GM23338 (cell line): ENCODE results near the gene RHEX. TPM values are rescaled to one million over a fixed set of nuclear protein-coding genes. Genes with fewer than 3 reads are reported as not detected.
"Not testable (repeated sequence)": the region's sequence is repeated elsewhere in the genome, so short reads cannot be mapped to it uniquely, and the experiment has no call there.

Experiments
- ATAC-seq: fragments of 200-7000 bp; cut with Tn5 transposase; 3 replicates; pipeline ENCODE4 v1.9.1; 2020
- DNase-seq: peaks from one replicate; pipeline ENCODE4 v3.0.0-alpha.2; 2015; ENCODE audit warnings: low spot score
- H2AFZ ChIP-seq: fragments of 200-600 bp; sonication (generic); 2 replicates; pipeline ENCODE4 v1.8.0; 2016; ENCODE audit warnings: antibody characterized with exemption, mild to moderate bottlenecking, moderate library complexity
- H3F3A ChIP-seq: fragments of 200-600 bp; sonication (generic); replicated peaks from 2 replicates; pipeline ENCODE4 v1.8.0; 2017; ENCODE audit warnings: antibody characterized with exemption, mixed run types, low read depth
- H3K27ac ChIP-seq: fragments of 200-600 bp; sonication (generic); 2 replicates; pipeline ENCODE4 v1.6.1; 2016; ENCODE audit warnings: low read depth
- H3K27me3 ChIP-seq: fragments of 200-600 bp; sonication (generic); 2 replicates; pipeline ENCODE4 v1.8.0; 2016; ENCODE audit warnings: mild to moderate bottlenecking, mixed run types, moderate library complexity; ENCODE audit not compliant: insufficient read depth
- H3K36me3 ChIP-seq: fragments of 200-600 bp; sonication (generic); 2 replicates; pipeline ENCODE4 v1.8.0; 2016; ENCODE audit warnings: mild to moderate bottlenecking; ENCODE audit not compliant: insufficient read depth
- H3K4me1 ChIP-seq: fragments of 200-600 bp; sonication (generic); 2 replicates; pipeline ENCODE4 v1.8.0; 2016; ENCODE audit warnings: mild to moderate bottlenecking, moderate library complexity; ENCODE audit not compliant: insufficient read depth
- H3K4me2 ChIP-seq: fragments of 200-600 bp; sonication (generic); 2 replicates; pipeline ENCODE4 v1.7.1; 2017; ENCODE audit warnings: mixed run types
- H3K4me3 ChIP-seq: fragments of 200-600 bp; sonication (generic); 2 replicates; pipeline ENCODE4 v1.6.1; 2016; ENCODE audit warnings: mixed run types
- H3K79me2 ChIP-seq: fragments of 200-600 bp; sonication (generic); replicated peaks from 2 replicates; pipeline ENCODE4 v1.8.0; 2017; ENCODE audit warnings: mild to moderate bottlenecking; ENCODE audit not compliant: insufficient read depth
- H3K9me2 ChIP-seq: fragments of 200-600 bp; sonication (generic); 2 replicates; pipeline ENCODE4 v1.8.0; 2017; ENCODE audit not compliant: insufficient read depth
- H4K20me1 ChIP-seq: fragments of 200-600 bp; sonication (generic); replicated peaks from 2 replicates; pipeline ENCODE4 v1.8.0; 2017; ENCODE audit warnings: mild to moderate bottlenecking; ENCODE audit not compliant: insufficient read depth
- H3K27ac Mint-ChIP-seq: 2 replicates; pipeline ENCODE4 v1.8.0; 2020; ENCODE audit warnings: inconsistent platforms, mild to moderate bottlenecking, moderate library complexity, mixed read lengths
- H3K27me3 Mint-ChIP-seq: 3 replicates; pipeline ENCODE4 v1.8.0; 2022; ENCODE audit warnings: low read depth, mild to moderate bottlenecking, moderate library complexity, mixed read lengths, inconsistent platforms; ENCODE audit not compliant: insufficient read depth, poor library complexity
- H3K36me3 Mint-ChIP-seq: 3 replicates; pipeline ENCODE4 v1.8.0; 2021; ENCODE audit warnings: low read depth, mild to moderate bottlenecking, inconsistent platforms, moderate library complexity, mixed read lengths
- H3K4me1 Mint-ChIP-seq: 3 replicates; pipeline ENCODE4 v1.8.0; 2020; ENCODE audit warnings: mild to moderate bottlenecking, inconsistent platforms, mixed read lengths
- H3K4me3 Mint-ChIP-seq: 3 replicates; pipeline ENCODE4 v1.8.0; 2021; ENCODE audit warnings: moderate library complexity, mild to moderate bottlenecking, inconsistent platforms, mixed read lengths
- H3K9me3 Mint-ChIP-seq: 3 replicates; pipeline ENCODE4 v1.8.0; 2020; ENCODE audit warnings: moderate library complexity, mild to moderate bottlenecking, inconsistent platforms, mixed read lengths
- CREB1 ChIP-seq: fragments of 250-450 bp; sonication (Bioruptor Pico); IDR thresholded peaks from 2 replicates; pipeline ENCODE4 v1.5.0; 2020; ENCODE audit warnings: low read depth, mild to moderate bottlenecking, moderate library complexity
- CTCF ChIP-seq, 2 experiments: fragments of 200-600 bp in 1 of 2; sonication (generic) in 1 of 2; conservative IDR thresholded peaks; 2 replicates each; pipeline versions ENCODE4 v1.5.1 to v1.6.1; 2016 to 2017; ENCODE audit warnings: antibody characterized with exemption in 2 of 2, low read depth in 2 of 2, mild to moderate bottlenecking in 2 of 2, moderate library complexity in 1 of 2
- ETS1 ChIP-seq: IDR thresholded peaks from 2 replicates; pipeline ENCODE4 v1.6.1; 2016; ENCODE audit warnings: antibody characterized with exemption
- EZH2 ChIP-seq: fragments of 200-600 bp; sonication (generic); IDR thresholded peaks from one replicate; pipeline ENCODE4 v1.8.0; 2017; ENCODE audit warnings: antibody characterized with exemption, mild to moderate bottlenecking, low read depth; ENCODE audit not compliant: unreplicated experiment
- EZH2phosphoT487 ChIP-seq: fragments of 200-600 bp; sonication (generic); IDR thresholded peaks from one replicate; pipeline ENCODE4 v1.8.1; 2018; ENCODE audit warnings: antibody characterized with exemption; ENCODE audit not compliant: unreplicated experiment
- JUNB ChIP-seq: IDR thresholded peaks from one replicate; pipeline ENCODE4 v1.6.1; 2016; ENCODE audit warnings: antibody characterized with exemption; ENCODE audit not compliant: unreplicated experiment
- POLR2AphosphoS5 ChIP-seq: IDR thresholded peaks from 2 replicates; pipeline ENCODE4 v1.6.1; 2016; ENCODE audit warnings: antibody characterized with exemption, low read depth
- STAT1 ChIP-seq: IDR thresholded peaks from one replicate; pipeline ENCODE4 v1.6.1; 2016; ENCODE audit warnings: antibody characterized with exemption; ENCODE audit not compliant: unreplicated experiment
- ZNF114 ChIP-seq: fragments of 250-450 bp; sonication (Bioruptor Pico); IDR thresholded peaks from 2 replicates; pipeline ENCODE4 v1.5.0; 2020; ENCODE audit warnings: mild to moderate bottlenecking, moderate library complexity
- ZNF331 ChIP-seq: fragments of 250-450 bp; sonication (Bioruptor Pico); IDR thresholded peaks from 2 replicates; pipeline ENCODE4 v1.5.0; 2020; ENCODE audit warnings: low read depth, mild to moderate bottlenecking, moderate library complexity
- polyA plus RNA-seq: library from polyadenylated mRNA; unstranded; fragments of >200 nt; fragmentation: Nextera tagmentation; extraction: Ambion mirVana; gene quantifications from 2 replicates; pipeline ENCODE4 v1.2.1, GENCODE V29; 2016
- total RNA-seq: library from RNA; depleted of rRNA; stranded (reverse); fragments of >200 nt; shearing (Covaris generic); gene quantifications from 2 replicates; pipeline ENCODE4 v1.2.3, GENCODE V29; 2014
- TF ChIP-seq, protein P1 (sequence below): IDR thresholded peaks from one replicate; pipeline ENCODE4 v1.6.1; 2018; ENCODE audit warnings: antibody characterized with exemption; ENCODE audit not compliant: unreplicated experiment

The RHEX gene
- total and polyA plus RNA-seq, 2 experiments from 2014 or later: not detected

DNA sequence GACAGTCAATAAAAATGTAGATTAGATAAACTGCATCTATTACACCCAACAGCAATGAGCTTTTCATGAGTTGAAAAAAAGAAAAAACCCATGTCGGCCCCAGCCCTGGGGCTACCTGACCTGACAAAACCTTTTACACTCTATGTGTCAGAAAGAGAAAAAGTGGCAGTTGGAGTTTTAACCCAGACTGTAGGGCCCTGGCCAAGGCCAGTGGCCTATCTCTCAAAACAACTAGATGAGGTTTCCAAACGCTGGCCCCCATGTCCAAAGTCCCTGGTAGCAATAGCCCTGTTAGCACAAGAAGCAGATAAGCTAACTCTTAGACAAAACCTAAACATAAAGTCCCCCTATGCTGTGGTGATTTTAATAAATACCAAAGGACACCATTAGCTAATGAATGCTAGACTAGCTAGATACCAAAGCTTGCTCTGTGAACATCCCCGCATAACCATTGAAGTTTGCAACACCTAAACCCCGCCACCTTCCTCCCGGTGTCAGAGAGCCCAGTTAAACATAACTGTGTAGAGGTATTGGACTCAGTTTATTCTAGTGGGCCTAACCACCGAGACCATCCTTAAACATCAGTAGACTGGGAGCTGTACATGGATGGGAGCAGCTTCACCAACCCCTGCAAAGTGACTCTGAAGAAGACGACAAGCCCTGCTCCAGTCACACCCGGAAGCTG, 2.8 kb downstream of the RHEX start:
- not testable (repeated sequence) for H4K20me1 ChIP-seq, ATAC-seq, H3K4me2 ChIP-seq, H3K4me3 ChIP-seq, H3K36me3 Mint-ChIP-seq, H3K4me1 Mint-ChIP-seq, H3K4me3 Mint-ChIP-seq, H3K4me1 ChIP-seq, H3K27me3 ChIP-seq, H2AFZ ChIP-seq, H3K9me3 Mint-ChIP-seq, H3K36me3 ChIP-seq, H3K27ac ChIP-seq, H3K27me3 Mint-ChIP-seq, H3K27ac Mint-ChIP-seq, H3K79me2 ChIP-seq, H3K9me2 ChIP-seq, H3F3A ChIP-seq, DNase-seq

GRCh38 chr1:206058289-206058926, 5.4 kb downstream of the RHEX start:
- H4K20me1 ChIP-seq, ATAC-seq: not testable (repeated sequence)

DNA sequence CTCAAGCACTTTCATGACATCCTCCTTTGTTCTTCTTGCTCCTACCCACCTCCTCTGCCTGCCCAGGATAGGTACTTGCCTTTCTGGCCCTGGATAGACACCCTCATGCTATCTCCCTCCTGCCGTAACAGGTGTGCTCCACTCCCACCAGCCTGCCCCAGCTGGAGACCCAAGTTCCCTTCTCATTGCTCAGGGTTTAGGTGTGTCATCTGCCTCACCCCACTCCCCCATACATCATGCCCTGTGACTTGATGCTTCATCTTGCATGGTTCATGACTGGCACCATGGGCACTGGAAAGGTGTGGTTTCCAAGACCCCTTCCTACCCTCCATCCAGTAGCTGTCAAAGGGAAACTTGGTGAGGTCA, 5.9 kb downstream of the RHEX start:
- Histone ChIP-seq H3K27ac (no peak overlapping the region), H3K27me3 (no peaks in the 10 kb centered on the region), H3K4me2 (no peak overlapping the region), H4K20me1 (no peaks in the 10 kb centered on the region), H3K79me2 (no peaks in the 10 kb centered on the region), H3K4me3 (no peak overlapping the region), H3F3A (no peaks in the 10 kb centered on the region), H3K4me1 (no peaks in the 10 kb centered on the region), H3K36me3 (no peaks in the 10 kb centered on the region), H3K9me2 (no peaks in the 10 kb centered on the region), H2AFZ (no peak overlapping the region)
- Mint-ChIP-seq H3K27ac (no peak overlapping the region), H3K27me3 (peaks cover 2% of the 10 kb centered on the region), H3K9me3 (peaks cover 18% of the 10 kb centered on the region), H3K36me3 (peaks cover 9% of the 10 kb centered on the region), H3K4me1 (no peaks in the 10 kb centered on the region), H3K4me3 (no peak overlapping the region)
- ATAC-seq: no peak
- no peak for DNase-seq
- no peak for TF ChIP-seq CREB1 (CRISPR knock-in tag)
- no peak for TF ChIP-seq ZNF331 (CRISPR knock-in tag)
- TF ChIP-seq EZH2: no peak
- TF ChIP-seq STAT1: no peak
- no peak for TF ChIP-seq POLR2AphosphoS5
- TF ChIP-seq JUNB: no peak
- TF ChIP-seq ZNF114: no peak
- TF ChIP-seq, protein P1, sequence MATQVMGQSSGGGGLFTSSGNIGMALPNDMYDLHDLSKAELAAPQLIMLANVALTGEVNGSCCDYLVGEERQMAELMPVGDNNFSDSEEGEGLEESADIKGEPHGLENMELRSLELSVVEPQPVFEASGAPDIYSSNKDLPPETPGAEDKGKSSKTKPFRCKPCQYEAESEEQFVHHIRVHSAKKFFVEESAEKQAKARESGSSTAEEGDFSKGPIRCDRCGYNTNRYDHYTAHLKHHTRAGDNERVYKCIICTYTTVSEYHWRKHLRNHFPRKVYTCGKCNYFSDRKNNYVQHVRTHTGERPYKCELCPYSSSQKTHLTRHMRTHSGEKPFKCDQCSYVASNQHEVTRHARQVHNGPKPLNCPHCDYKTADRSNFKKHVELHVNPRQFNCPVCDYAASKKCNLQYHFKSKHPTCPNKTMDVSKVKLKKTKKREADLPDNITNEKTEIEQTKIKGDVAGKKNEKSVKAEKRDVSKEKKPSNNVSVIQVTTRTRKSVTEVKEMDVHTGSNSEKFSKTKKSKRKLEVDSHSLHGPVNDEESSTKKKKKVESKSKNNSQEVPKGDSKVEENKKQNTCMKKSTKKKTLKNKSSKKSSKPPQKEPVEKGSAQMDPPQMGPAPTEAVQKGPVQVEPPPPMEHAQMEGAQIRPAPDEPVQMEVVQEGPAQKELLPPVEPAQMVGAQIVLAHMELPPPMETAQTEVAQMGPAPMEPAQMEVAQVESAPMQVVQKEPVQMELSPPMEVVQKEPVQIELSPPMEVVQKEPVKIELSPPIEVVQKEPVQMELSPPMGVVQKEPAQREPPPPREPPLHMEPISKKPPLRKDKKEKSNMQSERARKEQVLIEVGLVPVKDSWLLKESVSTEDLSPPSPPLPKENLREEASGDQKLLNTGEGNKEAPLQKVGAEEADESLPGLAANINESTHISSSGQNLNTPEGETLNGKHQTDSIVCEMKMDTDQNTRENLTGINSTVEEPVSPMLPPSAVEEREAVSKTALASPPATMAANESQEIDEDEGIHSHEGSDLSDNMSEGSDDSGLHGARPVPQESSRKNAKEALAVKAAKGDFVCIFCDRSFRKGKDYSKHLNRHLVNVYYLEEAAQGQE: no peak
- no peak for TF ChIP-seq CTCF (conservative IDR thresholded peaks at IDR 0.05; ENCODE audit: low read depth in 2 of 2)
- no peak for TF ChIP-seq ETS1
- TF ChIP-seq EZH2phosphoT487: no peak

More at GRCh38 chr1:206058289-206058926, 5.4 kb downstream of the RHEX start:
- not testable (repeated sequence) for H3K36me3 Mint-ChIP-seq, H3K36me3 ChIP-seq, H3F3A ChIP-seq, H3K4me2 ChIP-seq, H3K27me3 Mint-ChIP-seq, H3K27ac Mint-ChIP-seq, H3K27me3 ChIP-seq, H3K4me1 Mint-ChIP-seq, H3K4me3 ChIP-seq, H3K4me3 Mint-ChIP-seq, DNase-seq, H3K79me2 ChIP-seq, H2AFZ ChIP-seq, H3K27ac ChIP-seq, H3K4me1 ChIP-seq, H3K9me2 ChIP-seq
- H3K9me3 Mint-ChIP-seq: peaks cover 17% of the 10 kb centered on the region
